Left ventricle myocardium inferior (tissue), 1 donor: ENCODE results near the gene HAO1. TPM values are rescaled to one million over a fixed set of nuclear protein-coding genes. Genes with fewer than 3 reads are reported as not detected.

ENCODE experiments used
- DNase-seq: peaks from one replicate; pipeline ENCODE4 v3.0.0-alpha.2; 2020
- H3K27ac ChIP-seq: fragments of 200-600 bp; replicated peaks from 2 replicates; pipeline ENCODE4 v1.8.0; 2021
- H3K27me3 ChIP-seq: fragments of 200-600 bp; 2 replicates; pipeline ENCODE4 v1.8.0; 2021; ENCODE audit warnings: low read depth
- H3K36me3 ChIP-seq: fragments of 200-600 bp; 2 replicates; pipeline ENCODE4 v1.8.0; 2021
- H3K4me1 ChIP-seq: fragments of 200-600 bp; 2 replicates; pipeline ENCODE4 v1.8.0; 2021
- H3K4me3 ChIP-seq: fragments of 200-600 bp; 2 replicates; pipeline ENCODE4 v1.8.0; 2021; ENCODE audit warnings: mild to moderate bottlenecking, moderate library complexity
- H3K9me3 ChIP-seq: fragments of 200-600 bp; replicated peaks from 2 replicates; pipeline ENCODE4 v1.8.0; 2021
- intact Hi-C: fragments of 100-400 bp; cut with micrococcal nuclease; formaldehyde crosslinking; loops from one replicate; pipeline ENCODE4 v1.11.0; 2022
- total RNA-seq: library from RNA; stranded (reverse); fragmentation: NEBNext Ultra II Directional; extraction: Animal tissue kit (Norgen Biotek cat#: 25700); gene quantifications from one replicate; pipeline ENCODE4 v1.2.1, GENCODE V29; 2021
- TF ChIP-seq, protein P1 (sequence below): fragments of 200-600 bp; IDR thresholded peaks from 2 replicates; pipeline ENCODE4 v1.8.0; 2021; ENCODE audit warnings: antibody characterized with exemption, mild to moderate bottlenecking, borderline replicate concordance
- donor health status: DM: no; HTN: yes; CAD: no; lungs with severe emphysema.

Gene HAO1
- total RNA-seq, 1 donor from 2014 or later, result not detected

DNA sequence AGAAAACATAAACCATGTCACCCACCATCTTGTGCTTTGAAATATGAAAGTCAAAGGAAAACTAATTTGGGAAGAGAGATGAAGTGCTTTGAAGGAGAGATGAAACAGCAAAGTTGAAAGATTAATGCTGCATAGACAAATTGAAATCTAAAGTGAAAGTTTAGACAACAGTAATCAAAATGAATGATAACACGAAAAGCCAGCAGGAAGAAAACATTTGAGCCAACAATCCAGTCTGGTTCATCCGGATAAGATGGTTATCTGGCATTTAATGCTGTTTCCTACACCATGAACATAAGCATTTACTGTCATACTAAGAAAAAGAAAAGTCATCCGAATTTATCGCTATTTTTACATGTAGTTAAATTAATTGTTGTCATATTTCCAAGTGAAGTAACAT, 595 bp downstream of the HAO1 start:
- H3K4me3 ChIP-seq, result no peak overlapping the region

DNA sequence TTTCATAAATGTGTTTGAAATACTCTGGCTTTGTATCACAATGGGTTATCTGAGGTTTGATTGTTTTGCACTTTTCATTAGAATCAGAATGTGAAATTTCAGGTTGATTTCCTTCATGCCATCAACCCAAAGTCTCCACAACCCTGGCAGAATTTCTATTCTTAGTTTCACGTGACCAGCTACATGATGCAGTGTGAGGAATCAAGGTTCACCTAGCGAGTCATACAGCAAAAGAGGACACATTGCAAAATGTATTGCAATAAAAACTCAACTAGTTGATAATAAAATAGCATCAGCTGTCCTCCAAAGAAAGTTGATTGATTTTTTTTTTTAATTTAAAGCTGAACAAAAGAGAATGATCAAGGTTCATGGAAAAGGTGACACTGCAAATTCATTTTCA, 2.2 kb downstream of the HAO1 start:
- Histone ChIP-seq H3K27me3 (no peaks in the 10 kb centered on the region), H3K4me3 (no peak overlapping the region), H3K9me3 (no peaks in the 10 kb centered on the region), H3K27ac (no peak overlapping the region), H3K4me1 (peaks cover 3% of the 10 kb centered on the region), H3K36me3 (no peaks in the 10 kb centered on the region)
- no peak for DNase-seq
- TF ChIP-seq, protein P1, sequence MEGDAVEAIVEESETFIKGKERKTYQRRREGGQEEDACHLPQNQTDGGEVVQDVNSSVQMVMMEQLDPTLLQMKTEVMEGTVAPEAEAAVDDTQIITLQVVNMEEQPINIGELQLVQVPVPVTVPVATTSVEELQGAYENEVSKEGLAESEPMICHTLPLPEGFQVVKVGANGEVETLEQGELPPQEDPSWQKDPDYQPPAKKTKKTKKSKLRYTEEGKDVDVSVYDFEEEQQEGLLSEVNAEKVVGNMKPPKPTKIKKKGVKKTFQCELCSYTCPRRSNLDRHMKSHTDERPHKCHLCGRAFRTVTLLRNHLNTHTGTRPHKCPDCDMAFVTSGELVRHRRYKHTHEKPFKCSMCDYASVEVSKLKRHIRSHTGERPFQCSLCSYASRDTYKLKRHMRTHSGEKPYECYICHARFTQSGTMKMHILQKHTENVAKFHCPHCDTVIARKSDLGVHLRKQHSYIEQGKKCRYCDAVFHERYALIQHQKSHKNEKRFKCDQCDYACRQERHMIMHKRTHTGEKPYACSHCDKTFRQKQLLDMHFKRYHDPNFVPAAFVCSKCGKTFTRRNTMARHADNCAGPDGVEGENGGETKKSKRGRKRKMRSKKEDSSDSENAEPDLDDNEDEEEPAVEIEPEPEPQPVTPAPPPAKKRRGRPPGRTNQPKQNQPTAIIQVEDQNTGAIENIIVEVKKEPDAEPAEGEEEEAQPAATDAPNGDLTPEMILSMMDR, result no peak
- intact Hi-C loops, result no loop called here

More for the DNA sequence above, 595 bp downstream of the HAO1 start:
- H3K27ac ChIP-seq, result no peak overlapping the region
- no peak for DNase-seq
- H3K9me3 ChIP-seq, result no peaks in the 10 kb centered on the region
- intact Hi-C loops, result loop anchor here (5.0 kb wide), 1 partner anchor 783 kb away; no protein-coding TSS in a partner anchor
- TF ChIP-seq, protein P1, result no peak
- peaks cover 3% of the 10 kb centered on the region for H3K4me1 ChIP-seq
- no peaks in the 10 kb centered on the region for H3K27me3 ChIP-seq
- no peaks in the 10 kb centered on the region for H3K36me3 ChIP-seq

- Histone ChIP-seq H3K4me3 (no peak overlapping the region), H3K27ac (no peak overlapping the region), H3K36me3 (no peaks in the 10 kb centered on the region), H3K4me1 (peaks cover 3% of the 10 kb centered on the region), H3K27me3 (no peaks in the 10 kb centered on the region), H3K9me3 (no peaks in the 10 kb centered on the region)
- intact Hi-C loops, result no loop called here
- TF ChIP-seq, protein P1, result no peak
- no peak for DNase-seq
Observed at GRCh38 chr20:7937328-7937727, 2.9 kb downstream of the HAO1 start.

GRCh38 chr20:7935027-7935551, 5.2 kb downstream of the HAO1 start:
- TF ChIP-seq, protein P1, result no peak
- intact Hi-C loops, result no loop called here

GRCh38 chr20:7933346-7933745, 6.9 kb downstream of the HAO1 start:
- intact Hi-C loops, result no loop called here
- TF ChIP-seq, protein P1, result no peak
- Histone ChIP-seq H3K36me3 (no peaks in the 10 kb centered on the region), H3K4me1 (peaks cover 3% of the 10 kb centered on the region), H3K9me3 (no peaks in the 10 kb centered on the region), H3K4me3 (no peak overlapping the region), H3K27me3 (peaks cover 5% of the 10 kb centered on the region), H3K27ac (no peak overlapping the region)
- DNase-seq, result no peak

More at GRCh38 chr20:7935027-7935551, 5.2 kb downstream of the HAO1 start:
- no peak overlapping the region for H3K27ac ChIP-seq
- H3K27me3 ChIP-seq, result peaks cover 5% of the 10 kb centered on the region
- DNase-seq, result no peak
- no peaks in the 10 kb centered on the region for H3K36me3 ChIP-seq
- H3K4me1 ChIP-seq, result peaks cover 3% of the 10 kb centered on the region
- H3K4me3 ChIP-seq, result no peak overlapping the region
- H3K9me3 ChIP-seq, result no peaks in the 10 kb centered on the region
